Central memory CD4-positive, alpha-beta T cell (primary cell): ENCODE results near the gene WASHC2C.
"Not testable (repeated sequence)": the region's sequence is repeated elsewhere in the genome, so short reads cannot be mapped to it uniquely, and the experiment has no call there.

Source experiments
- DNase-seq: peaks from one replicate; pipeline ENCODE4 v3.0.0; 2022

Gene WASHC2C

GRCh38 chr10:45763037-45763436, 36.0 kb downstream of the WASHC2C start:
- DNase-seq: not testable (repeated sequence)

DNA sequence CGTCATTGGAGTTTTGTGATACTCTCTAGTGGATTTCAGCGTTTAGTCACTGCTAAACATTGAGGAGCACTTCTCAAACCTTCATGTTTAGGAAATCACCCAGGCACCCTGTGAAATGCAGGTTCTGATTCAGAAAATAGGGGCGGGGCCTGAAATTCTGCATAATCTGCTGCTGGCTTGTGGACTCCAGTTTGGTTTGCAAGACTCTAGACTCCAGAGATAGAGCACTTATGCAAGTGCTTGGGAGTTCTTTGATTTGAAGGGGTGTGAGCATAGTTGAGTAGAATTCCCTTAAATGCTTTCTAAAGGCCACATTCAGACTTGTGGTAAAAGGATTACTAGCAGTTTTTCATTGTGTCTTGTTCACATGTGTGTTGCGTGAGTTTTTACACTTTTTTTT, 41.3 kb downstream of the WASHC2C start:
- not testable (repeated sequence) for DNase-seq

DNA sequence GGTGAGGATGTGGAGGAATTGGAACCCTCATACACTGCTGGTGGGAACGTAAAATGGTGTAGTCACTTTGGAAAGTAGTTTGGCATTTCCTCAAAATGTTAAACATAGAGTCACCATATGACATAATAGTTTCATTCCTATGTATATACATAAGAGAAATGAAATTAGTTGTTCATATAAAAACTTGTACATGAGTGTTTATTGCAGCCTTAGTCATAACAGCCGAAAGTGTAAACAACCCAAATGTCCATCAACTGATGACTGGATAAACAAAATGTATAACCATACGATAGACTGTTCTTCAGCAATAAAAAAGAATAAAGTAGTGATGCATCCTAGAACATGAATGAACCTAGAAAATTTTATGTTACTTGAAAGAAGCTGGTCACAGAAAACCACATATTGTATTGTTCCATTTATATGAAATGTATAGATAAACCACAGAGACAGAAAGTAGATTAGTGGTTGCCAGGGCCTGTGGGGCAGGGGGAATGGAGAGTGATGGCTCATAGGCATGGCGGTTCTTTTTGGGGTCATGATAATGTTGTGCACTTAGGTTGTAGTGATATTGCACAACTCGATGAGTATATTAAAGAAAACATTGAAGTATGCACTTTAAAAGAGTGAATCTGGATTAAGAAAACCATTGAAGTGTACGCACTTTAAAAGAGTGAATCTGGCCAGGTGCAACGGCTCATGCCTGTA, 44.8 kb downstream of the WASHC2C start:
- DNase-seq: not testable (repeated sequence)

GRCh38 chr10:45786217-45786616, 59.2 kb downstream of the WASHC2C start:
- not testable (repeated sequence) for DNase-seq

- DNase-seq: not testable (repeated sequence)
These were observed 60.2 kb downstream of the WASHC2C start for GRCh38 chr10:45787212-45787741.

- DNase-seq: not testable (repeated sequence)
These were observed 62.9 kb downstream of the WASHC2C start for GRCh38 chr10:45789991-45790390.

- not testable (repeated sequence) for DNase-seq
These were observed 63.8 kb downstream of the WASHC2C start for GRCh38 chr10:45790694-45791426.

- DNase-seq: not testable (repeated sequence)
These were observed 67.7 kb downstream of the WASHC2C start for GRCh38 chr10:45794761-45795160.

GRCh38 chr10:45803060-45804010, 76.3 kb downstream of the WASHC2C start:
- not testable (repeated sequence) for DNase-seq

GRCh38 chr10:45804996-45805395, 77.9 kb downstream of the WASHC2C start:
- not testable (repeated sequence) for DNase-seq

GRCh38 chr10:45809837-45810236, 82.8 kb downstream of the WASHC2C start:
- no peak for DNase-seq

DNA sequence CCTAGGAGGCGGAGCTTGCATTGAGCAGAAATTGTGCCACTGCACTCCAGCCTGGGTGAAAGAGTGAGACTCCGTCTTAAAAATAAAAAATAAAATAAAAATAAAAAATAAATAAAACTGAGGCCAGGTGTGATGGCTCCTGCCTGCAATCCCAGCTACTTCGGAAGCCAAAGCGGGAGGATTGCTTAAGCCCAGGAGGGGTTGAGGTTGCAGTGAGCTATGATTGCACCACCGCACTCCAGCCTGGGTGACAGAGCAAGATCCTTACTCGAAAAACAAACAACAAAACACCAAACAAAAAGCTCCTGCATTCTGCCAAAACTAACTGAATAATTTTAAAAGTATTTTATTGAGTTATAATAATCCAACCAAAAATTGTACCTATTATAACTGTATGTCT, 84.0 kb downstream of the WASHC2C start:
- no peak for DNase-seq

DNA sequence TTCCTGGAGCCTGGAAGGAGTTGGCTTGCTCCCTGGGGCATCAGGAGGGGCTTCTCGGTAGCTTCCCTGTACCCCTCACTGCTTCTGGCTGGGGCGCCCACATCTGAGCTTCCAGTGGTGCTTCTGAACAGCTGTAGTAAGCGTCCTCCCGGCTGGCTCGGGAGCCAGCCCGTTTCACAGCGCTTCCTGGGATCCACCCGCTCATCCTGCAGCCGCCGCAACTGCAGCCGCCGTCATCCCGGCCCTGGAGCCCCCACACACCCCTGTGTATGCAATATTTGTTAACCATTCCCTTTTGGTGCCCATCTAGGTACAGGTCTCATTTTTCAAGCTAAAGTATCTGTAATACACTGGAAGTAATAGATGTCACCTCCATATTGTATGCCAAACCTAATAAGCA, 85.9 kb downstream of the WASHC2C start:
- DNase-seq: not testable (repeated sequence)

GRCh38 chr10:45814146-45814545, 87.1 kb downstream of the WASHC2C start:
- not testable (repeated sequence) for DNase-seq

DNA sequence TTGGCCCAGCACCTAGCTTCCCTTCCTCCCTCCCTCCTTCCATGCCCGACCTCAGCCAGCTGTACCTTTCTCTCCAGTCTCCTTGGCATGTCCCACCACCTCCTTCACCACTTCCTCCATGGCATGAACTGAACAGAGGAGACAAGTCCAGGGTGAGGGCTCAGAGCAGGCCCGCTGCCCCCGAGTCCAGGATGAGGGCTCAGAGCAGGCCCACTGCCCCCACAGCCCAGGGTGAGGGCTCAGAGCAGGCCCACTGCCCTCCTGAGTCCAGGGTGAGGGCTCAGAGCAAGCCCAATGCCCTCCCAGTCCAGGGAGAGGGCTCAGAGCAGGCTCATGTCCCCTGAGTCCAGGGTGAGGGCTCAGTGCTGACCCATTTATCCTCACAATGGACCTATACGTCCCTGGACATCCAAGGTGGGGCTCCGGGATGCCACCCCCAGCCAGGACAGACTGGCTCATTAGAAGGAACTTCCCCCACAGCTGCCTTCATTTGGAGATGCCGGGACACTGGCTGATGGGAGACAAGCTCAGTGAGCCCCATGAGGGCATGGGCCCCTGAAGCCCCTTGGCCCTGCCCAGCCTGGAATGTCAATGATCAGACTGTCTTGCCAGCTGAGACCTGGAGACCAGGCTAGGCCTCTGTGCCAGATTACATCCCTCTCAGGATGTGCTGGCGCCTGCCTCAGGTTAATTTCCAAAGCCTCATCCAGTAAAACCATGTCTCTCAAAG, 90.2 kb downstream of the WASHC2C start:
- DNase-seq: no peak

DNA sequence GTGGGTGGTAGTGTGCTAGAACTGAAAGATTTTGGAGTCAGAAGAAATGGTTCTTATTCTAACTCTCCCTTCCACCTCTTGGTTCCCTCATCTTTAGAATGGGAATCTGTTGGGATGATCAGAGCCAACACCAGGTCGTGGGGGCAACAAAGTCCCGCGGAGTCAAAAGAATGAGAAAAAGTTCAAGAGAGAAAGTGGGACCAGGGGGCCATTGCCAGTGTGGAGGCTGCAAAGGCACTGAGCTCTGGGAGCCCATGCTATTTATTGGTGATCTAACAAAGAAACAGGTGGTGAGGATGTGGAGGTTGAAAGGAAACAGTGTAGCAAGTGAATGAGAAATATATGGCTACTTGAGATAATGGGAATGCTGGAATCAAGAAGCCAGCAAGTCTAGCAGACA, 90.8 kb downstream of the WASHC2C start:
- DNase-seq: no peak

GRCh38 chr10:45819552-45819951, 92.5 kb downstream of the WASHC2C start:
- no peak for DNase-seq

GRCh38 chr10:45820107-45820830, 93.2 kb downstream of the WASHC2C start:
- DNase-seq: not testable (repeated sequence)

DNA sequence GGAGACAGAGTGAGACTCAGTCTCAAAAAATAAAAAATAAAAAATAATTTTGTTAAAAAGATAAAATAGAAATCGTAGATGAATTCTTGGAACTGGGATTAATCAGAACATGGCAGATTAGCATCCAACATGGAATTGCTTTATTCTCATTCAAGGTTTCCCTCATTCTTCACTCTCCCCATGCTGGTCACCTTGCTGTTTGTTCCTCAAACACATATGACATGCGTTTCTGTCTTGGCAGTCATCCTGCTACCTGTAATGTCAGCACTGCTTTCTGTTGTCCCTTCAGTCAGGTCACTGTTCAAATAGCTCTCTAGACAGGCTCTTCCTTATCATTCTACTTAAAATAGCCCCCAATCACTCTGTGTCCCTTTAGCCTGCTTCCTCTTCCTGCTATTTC, 95.9 kb downstream of the WASHC2C start:
- DNase-seq: not testable (repeated sequence)
